ENCODE data around the gene EML6. TPM values are rescaled to one million over a fixed set of nuclear protein-coding genes. Genes with fewer than 3 reads are reported as not detected.
"Not testable (repeated sequence)": the region's sequence is repeated elsewhere in the genome, so short reads cannot be mapped to it uniquely, and the experiment has no call there.

Gene EML6
- total and polyA plus RNA-seq, 3 donors from 2014 or later: 7.6 to 17.3 (median 12.1) TPM

- intact Hi-C loops (cut with DNase I; ENCODE audit: low total_unique reads): no loop called here
- no peak for DNase-seq
- Histone ChIP-seq H3K4me1 (no peaks in the 10 kb centered on the region), H3K4me3 (no peak overlapping the region), H3K27ac (no peak overlapping the region), H3K36me3 (ENCODE audit: low read depth, missing control alignments) (no peaks in the 10 kb centered on the region), H3K27me3 (no peaks in the 10 kb centered on the region), H3K9me3 (no peaks in the 10 kb centered on the region)
- TF ChIP-seq, protein P1, sequence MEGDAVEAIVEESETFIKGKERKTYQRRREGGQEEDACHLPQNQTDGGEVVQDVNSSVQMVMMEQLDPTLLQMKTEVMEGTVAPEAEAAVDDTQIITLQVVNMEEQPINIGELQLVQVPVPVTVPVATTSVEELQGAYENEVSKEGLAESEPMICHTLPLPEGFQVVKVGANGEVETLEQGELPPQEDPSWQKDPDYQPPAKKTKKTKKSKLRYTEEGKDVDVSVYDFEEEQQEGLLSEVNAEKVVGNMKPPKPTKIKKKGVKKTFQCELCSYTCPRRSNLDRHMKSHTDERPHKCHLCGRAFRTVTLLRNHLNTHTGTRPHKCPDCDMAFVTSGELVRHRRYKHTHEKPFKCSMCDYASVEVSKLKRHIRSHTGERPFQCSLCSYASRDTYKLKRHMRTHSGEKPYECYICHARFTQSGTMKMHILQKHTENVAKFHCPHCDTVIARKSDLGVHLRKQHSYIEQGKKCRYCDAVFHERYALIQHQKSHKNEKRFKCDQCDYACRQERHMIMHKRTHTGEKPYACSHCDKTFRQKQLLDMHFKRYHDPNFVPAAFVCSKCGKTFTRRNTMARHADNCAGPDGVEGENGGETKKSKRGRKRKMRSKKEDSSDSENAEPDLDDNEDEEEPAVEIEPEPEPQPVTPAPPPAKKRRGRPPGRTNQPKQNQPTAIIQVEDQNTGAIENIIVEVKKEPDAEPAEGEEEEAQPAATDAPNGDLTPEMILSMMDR (IDR thresholded peaks at IDR 0.05): no peak
- no peak for TF ChIP-seq POLR2A (IDR thresholded peaks at IDR 0.05)
- WGBS, 2 donors: 83 to 87% methylated on average over 13 of the region's 13 CpGs
Measured at GRCh38 chr2:54871457-54872107, 148.1 kb downstream of the EML6 start.

DNA sequence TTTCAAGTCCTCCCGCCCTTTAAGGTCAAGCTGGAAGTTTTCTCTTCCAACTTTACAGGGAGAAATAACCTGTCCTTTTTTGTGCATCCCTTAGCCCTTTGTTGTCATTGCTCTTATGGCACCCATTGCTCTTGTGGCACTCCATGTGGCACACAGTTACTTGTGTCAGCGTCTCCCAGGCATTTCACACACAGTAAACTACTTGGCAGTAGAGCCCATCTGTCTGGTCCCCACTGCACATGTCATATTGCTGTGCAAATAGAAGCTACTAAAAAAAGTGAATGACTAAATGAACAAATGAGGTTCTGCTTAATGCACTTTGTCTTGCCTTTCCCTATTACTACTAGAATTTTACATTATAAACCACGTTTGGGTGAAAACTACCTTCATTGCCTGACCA lies 149.3 kb downstream of the EML6 start:
- intact Hi-C loops (cut with DNase I; ENCODE audit: low total_unique reads): no loop called here
- no peak overlapping the region for H3K27ac ChIP-seq
- 78 to 81% methylated on average over 3 of the region's 3 CpGs for WGBS, 2 donors
- H3K9me3 ChIP-seq: no peaks in the 10 kb centered on the region
- TF ChIP-seq, protein P1 (IDR thresholded peaks at IDR 0.05): no peak
- TF ChIP-seq POLR2A (IDR thresholded peaks at IDR 0.05): no peak
- no peaks in the 10 kb centered on the region for H3K4me1 ChIP-seq
- H3K4me3 ChIP-seq: no peak overlapping the region
- H3K27me3 ChIP-seq: no peaks in the 10 kb centered on the region
- DNase-seq: no peak
- H3K36me3 ChIP-seq (ENCODE audit: low read depth, missing control alignments): no peaks in the 10 kb centered on the region

DNA sequence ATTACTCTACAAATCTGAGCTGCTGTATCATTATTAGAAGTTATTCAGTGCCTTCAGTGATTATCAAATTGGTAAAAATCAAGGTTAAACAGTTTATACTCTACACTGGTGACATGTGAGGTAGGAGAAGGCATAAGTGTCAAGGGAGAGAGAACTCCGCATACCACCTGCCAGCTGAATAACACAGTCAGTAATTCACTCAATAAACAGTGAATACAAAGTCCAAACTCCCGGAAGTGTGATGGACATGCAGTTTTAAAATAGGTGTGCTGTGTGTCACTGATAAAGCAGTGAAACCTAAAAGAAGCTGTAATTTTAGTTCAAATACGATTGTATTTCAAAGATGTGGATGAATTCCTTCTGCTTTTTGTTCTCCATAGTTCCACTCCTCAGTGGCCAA lies 149.8 kb downstream of the EML6 start:
- DNase-seq; H3K4me3 ChIP-seq; H3K36me3 ChIP-seq (ENCODE audit: low read depth, missing control alignments); H3K27ac ChIP-seq; H3K4me1 ChIP-seq; intact Hi-C loops (cut with DNase I; ENCODE audit: low total_unique reads); H3K27me3 ChIP-seq; H3K9me3 ChIP-seq: not testable (repeated sequence)
- WGBS, 2 donors: 96 to 98% methylated on average over 3 of the region's 3 CpGs

GRCh38 chr2:54876764-54877163 lies 153.3 kb downstream of the EML6 start:
- Histone ChIP-seq H3K36me3 (ENCODE audit: low read depth, missing control alignments) (no peaks in the 10 kb centered on the region), H3K4me1 (no peaks in the 10 kb centered on the region), H3K27ac (no peak overlapping the region), H3K27me3 (no peaks in the 10 kb centered on the region), H3K4me3 (no peak overlapping the region), H3K9me3 (no peaks in the 10 kb centered on the region)
- WGBS, 2 donors: 100% methylated on average over 1 of the region's 1 CpG
- intact Hi-C loops (cut with DNase I; ENCODE audit: low total_unique reads): no loop called here
- no peak for DNase-seq
- no peak for TF ChIP-seq POLR2A (IDR thresholded peaks at IDR 0.05)
- TF ChIP-seq, protein P1 (IDR thresholded peaks at IDR 0.05): no peak

GRCh38 chr2:54878182-54878581 lies 154.7 kb downstream of the EML6 start:
- no peaks in the 10 kb centered on the region for H3K27me3 ChIP-seq
- no peaks in the 10 kb centered on the region for H3K9me3 ChIP-seq
- H3K4me3 ChIP-seq: no peak overlapping the region
- 83 to 90% methylated on average over 4 of the region's 4 CpGs for WGBS, 2 donors
- intact Hi-C loops (cut with DNase I; ENCODE audit: low total_unique reads): no loop called here
- H3K27ac ChIP-seq: no peak overlapping the region
- DNase-seq: no peak
- H3K4me1 ChIP-seq: no peaks in the 10 kb centered on the region
- TF ChIP-seq POLR2A (IDR thresholded peaks at IDR 0.05): no peak
- TF ChIP-seq, protein P1 (IDR thresholded peaks at IDR 0.05): no peak
- no peaks in the 10 kb centered on the region for H3K36me3 ChIP-seq (ENCODE audit: low read depth, missing control alignments)
